Activated gamma-delta T cell treated with Interleukin-2 at 50 U/mL for 16 hours (primary cell): Measurements from ENCODE around the gene PPID.
A peak's percentile ranks its signal among the peaks of the same experiment; 100 is the strongest.
"Not testable (repeated sequence)": the region's sequence is repeated elsewhere in the genome, so short reads cannot be mapped to it uniquely, and the experiment has no call there.

Experiments
- DNase-seq: peaks from one replicate; pipeline ENCODE4 v3.0.0-alpha.2; 2020

PPID gene

GRCh38 chr4:158729716-158730559 lies 6.7 kb upstream of the PPID start:
- peak; percentile 47 for DNase-seq

- DNase-seq, result no peak
These were observed 5.0 kb upstream of the PPID start for GRCh38 chr4:158728236-158728635.

GRCh38 chr4:158726633-158727032 lies 3.4 kb upstream of the PPID start:
- no peak for DNase-seq

- DNase-seq, result no peak
These were observed 1.4 kb upstream of the PPID start for GRCh38 chr4:158724637-158725036.

GRCh38 chr4:158722291-158722916 lies 792 bp downstream of the PPID start:
- DNase-seq, result no peak

GRCh38 chr4:158721680-158722079 lies 1.5 kb downstream of the PPID start:
- DNase-seq, result no peak

- no peak for DNase-seq
These were observed 7.4 kb downstream of the PPID start for GRCh38 chr4:158715802-158716201.

GRCh38 chr4:158714937-158715336 lies 8.3 kb downstream of the PPID start:
- DNase-seq, result no peak

GRCh38 chr4:158712622-158713021 lies 10.6 kb downstream of the PPID start:
- DNase-seq, result not testable (repeated sequence)

- DNase-seq, result no peak
These were observed 12.4 kb downstream of the PPID start for GRCh38 chr4:158710814-158711213.

- DNase-seq, result no peak
These were observed 18.9 kb downstream of the PPID start for GRCh38 chr4:158704274-158704673.

GRCh38 chr4:158688813-158689212 lies 34.4 kb downstream of the PPID start:
- no peak for DNase-seq

GRCh38 chr4:158682066-158682465 lies 41.1 kb downstream of the PPID start:
- DNase-seq, result no peak

GRCh38 chr4:158681629-158682028 lies 41.6 kb downstream of the PPID start:
- DNase-seq, result no peak

GRCh38 chr4:158678767-158679166 lies 44.4 kb downstream of the PPID start:
- no peak for DNase-seq

GRCh38 chr4:158676076-158676475 lies 47.1 kb downstream of the PPID start:
- no peak for DNase-seq

GRCh38 chr4:158673633-158674032 lies 49.6 kb downstream of the PPID start:
- no peak for DNase-seq

- peak; percentile 98 for DNase-seq
These were observed 51.0 kb downstream of the PPID start, which contains the start of gene ETFDH for GRCh38 chr4:158671915-158672806. ETFDH (plus strand) TSS chr4:158672296; CDS start chr4:158672457, 161 bp downstream.

GRCh38 chr4:158671665-158671914 lies 51.6 kb downstream of the PPID start, which contains the start of gene C4orf46:
C4orf46 (minus strand) TSS chr4:158671887; CDS start chr4:158671801, 86 bp downstream.
- no peak for DNase-seq

GRCh38 chr4:158670975-158671664 lies 52.1 kb downstream of the PPID start:
- peak; percentile 31 for DNase-seq

GRCh38 chr4:158669310-158669709 lies 53.9 kb downstream of the PPID start:
- DNase-seq, result no peak

- DNase-seq, result no peak
These were observed 55.5 kb downstream of the PPID start for GRCh38 chr4:158667651-158668198.

- DNase-seq, result no peak
These were observed 56.3 kb downstream of the PPID start for GRCh38 chr4:158666892-158667291.
